Measurements from ENCODE around the gene SHB.
"Not testable (repeated sequence)": the region's sequence is repeated elsewhere in the genome, so short reads cannot be mapped to it uniquely, and the experiment has no call there.

SHB gene

GRCh38 chr9:37913480-37914153, 155.4 kb downstream of the SHB start:
- DNase-seq = peak; percentile 82

- no peak for DNase-seq
These were observed 157.8 kb downstream of the SHB start for GRCh38 chr9:37911271-37911681.

GRCh38 chr9:37910271-37910670, 158.8 kb downstream of the SHB start:
- no peak for DNase-seq

- DNase-seq = not testable (repeated sequence)
These were observed 159.2 kb downstream of the SHB start for GRCh38 chr9:37909836-37910235.

GRCh38 chr9:37909326-37909725, 159.7 kb downstream of the SHB start:
- DNase-seq = no peak

- DNase-seq = no peak
These were observed 160.3 kb downstream of the SHB start for GRCh38 chr9:37908698-37909186.

GRCh38 chr9:37908283-37908682, 160.7 kb downstream of the SHB start:
- DNase-seq = no peak

GRCh38 chr9:37906312-37907239, 162.5 kb downstream of the SHB start:
- DNase-seq = no peak

GRCh38 chr9:37905776-37906175, 163.3 kb downstream of the SHB start:
- DNase-seq = no peak

- DNase-seq = no peak
These were observed 163.9 kb downstream of the SHB start for GRCh38 chr9:37905131-37905505.

GRCh38 chr9:37904445-37905130, 164.4 kb downstream of the SHB start:
- DNase-seq = no peak

GRCh38 chr9:37903647-37904444, 165.2 kb downstream of the SHB start, which contains the start of gene SLC25A51:
Gene SLC25A51, minus strand, starts transcription at chr9:37904127. Its CDS starts 15,577 bp downstream, at chr9:37888550.
- DNase-seq = peak; percentile 92

GRCh38 chr9:37902796-37903646, 166.0 kb downstream of the SHB start:
- peak; percentile 13 for DNase-seq

- DNase-seq = no peak
These were observed 166.9 kb downstream of the SHB start for GRCh38 chr9:37902131-37902530.

GRCh38 chr9:37899041-37899440, 170.0 kb downstream of the SHB start:
- no peak for DNase-seq

- DNase-seq = no peak
These were observed 171.4 kb downstream of the SHB start for GRCh38 chr9:37897665-37898064.

GRCh38 chr9:37892063-37892462, 177.0 kb downstream of the SHB start:
- no peak for DNase-seq

- DNase-seq = not testable (repeated sequence)
These were observed 178.0 kb downstream of the SHB start for GRCh38 chr9:37891042-37891441.

- no peak for DNase-seq
These were observed 179.5 kb downstream of the SHB start for GRCh38 chr9:37889536-37889935.

GRCh38 chr9:37887977-37888583, 180.9 kb downstream of the SHB start:
- not testable (repeated sequence) for DNase-seq

GRCh38 chr9:37880916-37881479, 188.0 kb downstream of the SHB start:
- DNase-seq = no peak
